ENCODE measurements around the gene EBI3.

Gene EBI3

DNA sequence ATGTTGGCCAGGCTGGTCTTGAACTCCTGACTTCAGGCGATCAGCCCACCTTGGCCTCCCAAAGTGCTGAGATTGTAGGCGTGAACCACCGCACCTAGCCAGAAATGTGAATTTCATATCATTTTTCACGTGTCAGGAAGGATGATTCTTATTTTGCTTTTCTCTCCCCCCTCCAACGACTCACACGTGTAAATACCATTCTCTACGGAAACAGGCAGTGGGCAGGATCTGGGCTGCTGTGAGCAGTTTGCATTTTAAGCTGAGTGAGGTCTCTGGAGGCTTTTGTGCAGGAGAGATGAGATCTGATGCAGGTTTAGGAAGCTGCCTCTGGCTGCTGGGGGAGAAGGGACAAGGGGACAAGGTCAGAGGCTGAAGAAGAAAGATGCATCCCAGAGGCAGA lies 35.0 kb upstream of the EBI3 start:
- Histone ChIP-seq H3K27ac (ENCODE audit: low read depth, low read length) (no peak overlapping the region), H3K4me1 (ENCODE audit: control insufficient read depth, low read length) (no peaks in the 10 kb centered on the region), H3K27me3 (ENCODE audit: control insufficient read depth, low read length) (peaks cover 6% of the 10 kb centered on the region; the same call in 1 of the 2 replicates), H3K79me2 (ENCODE audit: control insufficient read depth, low read length) (no peaks in the 10 kb centered on the region), H3K9me3 (ENCODE audit: control insufficient read depth, insufficient read depth, low read length) (peaks cover 7% of the 10 kb centered on the region), H4K20me1 (ENCODE audit: control insufficient read depth, insufficient read depth, low read depth, low read length) (no peaks in the 10 kb centered on the region), H3K36me3 (ENCODE audit: control insufficient read depth, low read length) (no peaks in the 10 kb centered on the region), H3F3A (ENCODE audit: control insufficient read depth, insufficient read depth) (no peaks in the 10 kb centered on the region), H3K4me2 (ENCODE audit: low read length) (no peak overlapping the region), H3K9me2 (replicated peaks; ENCODE audit: control insufficient read depth, low read length) (no peaks in the 10 kb centered on the region), H3K4me3 (ENCODE audit: low read length) (no peak overlapping the region)
- TF ChIP-seq EZH2phosphoT487 (IDR thresholded peaks at IDR 0.05; ENCODE audit: borderline replicate concordance, low read length), result no peak
- TF ChIP-seq, protein P1, sequence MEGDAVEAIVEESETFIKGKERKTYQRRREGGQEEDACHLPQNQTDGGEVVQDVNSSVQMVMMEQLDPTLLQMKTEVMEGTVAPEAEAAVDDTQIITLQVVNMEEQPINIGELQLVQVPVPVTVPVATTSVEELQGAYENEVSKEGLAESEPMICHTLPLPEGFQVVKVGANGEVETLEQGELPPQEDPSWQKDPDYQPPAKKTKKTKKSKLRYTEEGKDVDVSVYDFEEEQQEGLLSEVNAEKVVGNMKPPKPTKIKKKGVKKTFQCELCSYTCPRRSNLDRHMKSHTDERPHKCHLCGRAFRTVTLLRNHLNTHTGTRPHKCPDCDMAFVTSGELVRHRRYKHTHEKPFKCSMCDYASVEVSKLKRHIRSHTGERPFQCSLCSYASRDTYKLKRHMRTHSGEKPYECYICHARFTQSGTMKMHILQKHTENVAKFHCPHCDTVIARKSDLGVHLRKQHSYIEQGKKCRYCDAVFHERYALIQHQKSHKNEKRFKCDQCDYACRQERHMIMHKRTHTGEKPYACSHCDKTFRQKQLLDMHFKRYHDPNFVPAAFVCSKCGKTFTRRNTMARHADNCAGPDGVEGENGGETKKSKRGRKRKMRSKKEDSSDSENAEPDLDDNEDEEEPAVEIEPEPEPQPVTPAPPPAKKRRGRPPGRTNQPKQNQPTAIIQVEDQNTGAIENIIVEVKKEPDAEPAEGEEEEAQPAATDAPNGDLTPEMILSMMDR (IDR thresholded peaks at IDR 0.05; ENCODE audit: low read depth, low read length, poor library complexity, severe bottlenecking), result no peak

DNA sequence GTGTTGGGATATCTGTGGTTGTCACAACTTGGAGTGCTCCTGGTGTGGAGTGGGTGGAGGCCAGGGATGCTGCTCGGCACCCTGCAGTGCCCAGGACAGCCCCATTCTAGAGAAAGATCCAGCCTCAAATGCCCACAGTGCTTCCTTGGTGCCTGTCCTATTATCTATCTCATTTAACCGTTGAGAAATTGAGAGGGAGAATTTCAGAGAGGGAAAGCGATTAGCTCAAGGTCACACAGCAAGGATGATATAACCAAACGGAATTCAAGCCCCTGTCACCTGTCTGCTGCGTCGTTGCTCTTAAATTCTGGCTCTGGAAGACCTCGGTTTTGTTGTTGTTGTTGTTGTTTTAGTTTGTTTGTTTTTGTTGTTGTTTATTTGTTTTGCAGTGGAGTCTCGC lies 33.3 kb upstream of the EBI3 start:
- H3F3A ChIP-seq (ENCODE audit: control insufficient read depth, insufficient read depth), result no peaks in the 10 kb centered on the region
- TF ChIP-seq, protein P1 (IDR thresholded peaks at IDR 0.05; ENCODE audit: low read depth, low read length, poor library complexity, severe bottlenecking), result no peak
- TF ChIP-seq EZH2phosphoT487 (IDR thresholded peaks at IDR 0.05; ENCODE audit: borderline replicate concordance, low read length), result no peak

DNA sequence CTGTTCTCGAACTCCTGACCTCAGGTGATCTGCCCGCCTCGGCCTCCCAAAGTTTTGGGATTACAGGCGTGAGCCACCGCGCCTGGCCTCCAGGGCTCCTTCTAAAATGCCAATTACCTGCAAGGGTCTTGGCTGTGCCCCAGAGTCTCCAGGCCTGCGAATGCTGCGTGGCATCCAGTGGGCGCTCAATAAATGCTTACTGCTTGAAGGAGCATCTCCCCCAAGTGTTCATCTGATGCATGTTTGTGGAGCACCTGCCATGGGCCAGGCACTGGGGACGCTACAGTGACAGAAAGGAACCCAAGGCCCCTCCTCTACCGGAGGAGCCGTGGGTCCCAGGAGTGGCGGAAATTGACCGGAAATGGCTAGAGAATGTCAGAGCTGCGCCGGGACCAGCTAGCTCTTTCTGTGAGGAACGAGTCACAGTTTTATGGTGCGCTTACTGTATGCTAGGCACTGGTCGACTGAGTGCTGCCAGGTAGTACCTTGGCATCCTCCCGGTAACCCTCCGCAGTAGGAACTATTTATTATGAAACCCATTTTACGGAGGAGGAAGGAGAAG lies 32.7 kb upstream of the EBI3 start:
- peaks cover 6% of the 10 kb centered on the region; the same call in 1 of the 2 replicates for H3K27me3 ChIP-seq (ENCODE audit: control insufficient read depth, low read length)
- no peaks in the 10 kb centered on the region; the same call in 1 of the 2 replicates for H4K20me1 ChIP-seq (ENCODE audit: control insufficient read depth, insufficient read depth, low read depth, low read length)
- no peak overlapping the region for H3K27ac ChIP-seq (ENCODE audit: low read depth, low read length)
- no peak overlapping the region for H3K4me2 ChIP-seq (ENCODE audit: low read length)
- no peaks in the 10 kb centered on the region for H3F3A ChIP-seq (ENCODE audit: control insufficient read depth, insufficient read depth)
- H3K36me3 ChIP-seq (ENCODE audit: control insufficient read depth, low read length), result no peaks in the 10 kb centered on the region
- TF ChIP-seq, protein P1 (IDR thresholded peaks at IDR 0.05; ENCODE audit: low read depth, low read length, poor library complexity, severe bottlenecking), result no peak
- TF ChIP-seq EZH2phosphoT487 (IDR thresholded peaks at IDR 0.05; ENCODE audit: borderline replicate concordance, low read length), result no peak
- no peaks in the 10 kb centered on the region for H3K9me2 ChIP-seq (replicated peaks; ENCODE audit: control insufficient read depth, low read length)
- no peaks in the 10 kb centered on the region for H3K79me2 ChIP-seq (ENCODE audit: control insufficient read depth, low read length)
- no peaks in the 10 kb centered on the region for H3K4me1 ChIP-seq (ENCODE audit: control insufficient read depth, low read length)
- H3K9me3 ChIP-seq (ENCODE audit: control insufficient read depth, insufficient read depth, low read length), result peaks cover 7% of the 10 kb centered on the region
- no peak overlapping the region for H3K4me3 ChIP-seq (ENCODE audit: low read length)

More for the DNA sequence above, 33.3 kb upstream of the EBI3 start:
- H3K79me2 ChIP-seq (ENCODE audit: control insufficient read depth, low read length), result no peaks in the 10 kb centered on the region
- no peak overlapping the region for H3K4me3 ChIP-seq (ENCODE audit: low read length)
- H3K4me1 ChIP-seq (ENCODE audit: control insufficient read depth, low read length), result no peaks in the 10 kb centered on the region
- H3K27ac ChIP-seq (ENCODE audit: low read depth, low read length), result no peak overlapping the region
- peaks cover 7% of the 10 kb centered on the region for H3K9me3 ChIP-seq (ENCODE audit: control insufficient read depth, insufficient read depth, low read length)
- peaks cover 6% of the 10 kb centered on the region; the same call in 1 of the 2 replicates for H3K27me3 ChIP-seq (ENCODE audit: control insufficient read depth, low read length)
- H3K9me2 ChIP-seq (replicated peaks; ENCODE audit: control insufficient read depth, low read length), result no peaks in the 10 kb centered on the region
- no peak overlapping the region for H3K4me2 ChIP-seq (ENCODE audit: low read length)
- no peaks in the 10 kb centered on the region for H3K36me3 ChIP-seq (ENCODE audit: control insufficient read depth, low read length)
- no peaks in the 10 kb centered on the region for H4K20me1 ChIP-seq (ENCODE audit: control insufficient read depth, insufficient read depth, low read depth, low read length)

Data from DOHH2 (cell line).